ENCODE results near the gene TCN2. TPM values are rescaled to one million over a fixed set of nuclear protein-coding genes. Genes with fewer than 3 reads are reported as not detected.

The TCN2 gene
- total and polyA plus RNA-seq, 2 of the 4 experiments (the other 2 are of a cell fraction) = 1.3 to 3.6 TPM

- Histone ChIP-seq H3K14ac (replicated peaks; ENCODE audit: low read depth, low read length) (peak overlapping the region; percentile 80), H2BK120ac (ENCODE audit: low read depth, low read length) (peak overlapping the region; percentile 80), H2BK20ac (ENCODE audit: low read depth, low read length) (peak overlapping the region; percentile 80), H3K9ac (ENCODE audit: low read depth, low read length) (no peak overlapping the region), H4K91ac (ENCODE audit: insufficient read depth, low read depth, low read length) (peak overlapping the region; percentile 68), H3K18ac (ENCODE audit: low read depth, low read length) (peak overlapping the region; percentile 31; the same call in 1 of the 2 replicates), H3K4me2 (ENCODE audit: low read depth, low read length) (peak overlapping the region; percentile 33), H4K5ac (ENCODE audit: low read depth, low read length) (peak overlapping the region; percentile 50; the same call in 1 of the 2 replicates), H2BK15ac (ENCODE audit: low read depth, low read length) (peak overlapping the region; percentile 82; the same call in 1 of the 3 replicates), H3K9me3 (ENCODE audit: control insufficient read depth, insufficient read depth, low read length) (no peaks in the 10 kb centered on the region), H3K56ac (ENCODE audit: extremely low read depth, insufficient read depth, low read length) (peak overlapping the region; percentile 16; the same call in 1 of the 2 replicates), H2AK5ac (ENCODE audit: low read depth, low read length) (peak overlapping the region; percentile 90), H3K4me3 (ENCODE audit: insufficient read depth, low read depth, low read length) (no peak overlapping the region), H4K20me1 (ENCODE audit: insufficient read depth, low read length) (no peaks in the 10 kb centered on the region), H2AK9ac (replicated peaks; ENCODE audit: low read depth, low read length, poor library complexity) (peak overlapping the region; percentile 69), H3K36me3 (ENCODE audit: control insufficient read depth, insufficient read depth, low read length) (no peaks in the 10 kb centered on the region), H2BK5ac (ENCODE audit: low read depth, low read length, poor library complexity, severe bottlenecking) (peak overlapping the region; percentile 51), H3K27me3 (ENCODE audit: control insufficient read depth, insufficient read depth, low read length) (no peaks in the 10 kb centered on the region), H3K4ac (ENCODE audit: low read depth, low read length) (peak overlapping the region; percentile 86), H3K79me1 (ENCODE audit: low read depth in 1 of 2, low read length in 2 of 2) (no peaks in the 10 kb centered on the region; a peak in 1 of 4 replicates), H3K23ac (ENCODE audit: low read depth, low read length) (peak overlapping the region; percentile 62; the same call in 1 of the 2 replicates), H3K4me1 (ENCODE audit: control insufficient read depth, insufficient read depth, low read length) (peaks cover 14% of the 10 kb centered on the region), H3K9me1 (ENCODE audit: insufficient read depth, low read length) (peaks cover 14% of the 10 kb centered on the region), H2AFZ (replicated peaks; ENCODE audit: low read length, poor library complexity) (peak overlapping the region; percentile 82), H3K27ac (ENCODE audit: insufficient read depth, low read length) (peak overlapping the region; percentile 37; the same call in 1 of the 2 replicates), H4K8ac (ENCODE audit: low read depth in 2 of 2, low read length in 2 of 2) (peak overlapping the region; percentile 32 to 90; a peak in 2 of 4 replicates)
- dilution Hi-C loops (cut with HindIII; ENCODE audit: low sequenced_read_pairs, unreplicated experiment) = no loop called here
- ATAC-seq (ENCODE audit: low read depth) (peak; percentile 81), DNase-seq (peak; percentile 86)
- in situ Hi-C loops (cut with MboI; ENCODE audit: low sequenced_read_pairs) = loop anchor here (10.0 kb wide), 1 partner anchor 295 kb away; no protein-coding TSS in a partner anchor
- intact Hi-C loops (cut with micrococcal nuclease) = no loop called here
- WGBS, 2 experiments (ENCODE audit: extremely low coverage in 2 of 2, insufficient read length in 1 of 2) = 89% methylated on average over 7 of the region's 17 CpGs; no CpG with 5 or more reads in 1 of the 2 experiments
- no TSS peak for BruUV-seq (replicated peaks)
- ChIA-PET CTCF (no interaction called here), POLR2A (ENCODE audit: unreplicated experiment) (no interaction called here)
- no peak for TF ChIP-seq RAD21 (IDR thresholded peaks at IDR 0.05; ENCODE audit: low read length)
- TF ChIP-seq ELK1 (IDR thresholded peaks at IDR 0.05; ENCODE audit: borderline replicate concordance, low read depth, low read length) = no peak
- no peak for TF ChIP-seq CEBPB (IDR thresholded peaks at IDR 0.05; ENCODE audit: low read depth, low read length)
- TF ChIP-seq MAZ (IDR thresholded peaks at IDR 0.05; ENCODE audit: borderline replicate concordance, low read depth, low read length) = no peak
- TF ChIP-seq MAFK (IDR thresholded peaks at IDR 0.05; ENCODE audit: low read depth, low read length) = peak; percentile 41; the same call in 1 of the 2 replicates
- peak; percentile 62; the same call in 1 of the 2 replicates for TF ChIP-seq FOS (IDR thresholded peaks at IDR 0.05; ENCODE audit: low read depth, low read length)
- TF ChIP-seq CTCF (conservative IDR thresholded peaks at IDR 0.05; ENCODE audit: low read depth, low read length) = no peak
- TF ChIP-seq RCOR1 (IDR thresholded peaks at IDR 0.05; ENCODE audit: insufficient replicate concordance, low read length) = no peak
- TF ChIP-seq NFE2L2 (IDR thresholded peaks at IDR 0.05; ENCODE audit: low read depth, low read length) = peak; percentile 66; the same call in 1 of the 2 replicates
- no peak for TF ChIP-seq USF2 (IDR thresholded peaks at IDR 0.05; ENCODE audit: low read depth, low read length)
- TF ChIP-seq SMC3 (IDR thresholded peaks at IDR 0.05; ENCODE audit: low read depth, low read length) = no peak
- TF ChIP-seq BHLHE40 (IDR thresholded peaks at IDR 0.05; ENCODE audit: low read depth, low read length) = no peak
Measured at GRCh38 chr22:30609260-30610185, 2.5 kb downstream of the TCN2 start.
